Tibial artery (tissue), 4 donors: ENCODE data around the gene STARD13.

Experiments used
- DNase-seq, 2 donors: peaks; one replicate each; pipeline ENCODE4 v3.0.0-alpha.2; 2019
- H3K27ac ChIP-seq, 2 donors: fragments of 200-600 bp; sonication (generic) in 1 of 2; 1 replicate in 1 of 2; 2 replicates in 1 of 2; pipeline ENCODE4 v1.5.1; 2018 to 2019; ENCODE audit warnings: mild to moderate bottlenecking in 1 of 2
- H3K27me3 ChIP-seq, 2 donors: fragments of 200-600 bp; sonication (generic) in 1 of 2; one replicate each; pipeline versions ENCODE4 v1.5.1 to v1.6.0; 2016 to 2019
- H3K36me3 ChIP-seq, 3 donors: fragments of 200-600 bp; sonication (generic) in 2 of 3; one replicate each; pipeline ENCODE4 v1.5.1; 2016 to 2019; ENCODE audit warnings: mild to moderate bottlenecking in 2 of 3
- H3K4me1 ChIP-seq, 4 donors: fragments of 200-600 bp; sonication (generic) in 2 of 4; 1 replicate in 3 of 4; 2 replicates in 1 of 4; pipeline ENCODE4 v1.5.1; 2016 to 2019
- H3K4me3 ChIP-seq, 2 donors: fragments of 200-600 bp; sonication (generic) in 1 of 2; 1 replicate in 1 of 2; 2 replicates in 1 of 2; pipeline ENCODE4 v1.5.1; 2018 to 2019; ENCODE audit warnings: mild to moderate bottlenecking in 2 of 2
- H3K9me3 ChIP-seq, 3 donors: fragments of 200-600 bp; sonication (generic) in 1 of 3; one replicate each; pipeline ENCODE4 v1.5.1; 2016 to 2019
- CTCF ChIP-seq, 2 experiments: fragments of 200-600 bp in 1 of 2; fragments of 450-650 bp in 1 of 2; IDR thresholded peaks; one replicate each; pipeline ENCODE4 v1.5.1; 2017 to 2019; ENCODE audit warnings: antibody characterized with exemption in 2 of 2, mild to moderate bottlenecking in 1 of 2, moderate library complexity in 1 of 2
- intact Hi-C: fragments of 100-400 bp; cut with DNase I; formaldehyde crosslinking; loops from one replicate; pipeline ENCODE4 v1.15.0; 2023; ENCODE audit warnings: low total_unique reads

STARD13 gene

GRCh38 chr13:33183431-33184111 is 102.0 kb downstream of the STARD13 start:
- intact Hi-C loops, result no loop called here
- no peak overlapping the region for H3K4me3 ChIP-seq
- DNase-seq, result no peak
- H3K4me1 ChIP-seq, result peaks cover 0 to 82% (median 24%) of the 10 kb centered on the region in 4 donors
- no peak overlapping the region for H3K27ac ChIP-seq
- no peaks in the 10 kb centered on the region for H3K9me3 ChIP-seq
- TF ChIP-seq CTCF (IDR thresholded peaks at IDR 0.05), result no peak
- H3K27me3 ChIP-seq, result no peaks in the 10 kb centered on the region
- H3K36me3 ChIP-seq, result no peaks in the 10 kb centered on the region

DNA sequence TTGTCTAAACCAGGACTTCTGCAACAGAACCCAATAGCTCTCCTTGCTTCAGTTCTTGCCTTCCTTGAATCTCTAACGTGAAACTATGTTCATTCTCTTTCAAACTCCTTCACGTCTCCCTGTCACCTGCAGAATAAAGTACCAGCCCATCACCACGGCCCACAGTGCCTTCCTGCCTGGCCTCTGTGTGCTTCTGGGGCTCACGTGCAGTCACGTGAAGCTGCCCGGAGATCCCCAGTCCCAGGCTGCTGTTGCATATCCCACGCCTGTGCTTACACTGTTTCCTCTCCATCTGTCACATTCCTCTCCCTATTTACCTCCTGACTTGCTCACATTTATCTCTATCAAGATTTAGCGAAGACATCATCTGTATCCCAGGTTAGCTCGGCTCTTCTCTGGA is 102.8 kb downstream of the STARD13 start:
- TF ChIP-seq CTCF (IDR thresholded peaks at IDR 0.05), result no peak
- Histone ChIP-seq H3K27me3 (no peaks in the 10 kb centered on the region), H3K9me3 (no peaks in the 10 kb centered on the region), H3K36me3 (no peaks in the 10 kb centered on the region), H3K4me3 (no peak overlapping the region), H3K27ac (no peak overlapping the region), H3K4me1 (peaks cover 0 to 73% (median 22%) of the 10 kb centered on the region in 4 donors)
- DNase-seq, result no peak
- intact Hi-C loops, result no loop called here

DNA sequence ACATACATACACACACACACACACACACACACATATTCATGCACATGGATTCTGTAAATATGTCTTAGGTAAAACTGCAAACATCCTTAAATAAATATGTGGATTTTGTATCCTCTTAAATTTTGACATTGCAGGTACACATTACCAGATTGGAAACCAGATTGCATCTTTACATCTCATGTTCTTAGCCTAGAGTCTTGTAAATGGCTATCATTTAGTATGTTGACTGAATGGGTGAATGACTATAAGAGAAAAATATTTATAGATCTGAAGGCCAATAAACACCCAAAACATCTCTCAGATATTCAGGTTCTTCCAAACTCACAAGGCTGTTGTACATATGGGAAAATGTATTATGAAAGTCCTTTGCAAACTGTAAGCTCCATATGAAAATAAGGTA is 104.3 kb downstream of the STARD13 start:
- Histone ChIP-seq H3K4me1 (peaks cover 0 to 67% (median 18%) of the 10 kb centered on the region in 4 donors), H3K27me3 (no peaks in the 10 kb centered on the region), H3K9me3 (no peaks in the 10 kb centered on the region), H3K36me3 (no peaks in the 10 kb centered on the region), H3K4me3 (no peak overlapping the region), H3K27ac (no peak overlapping the region)
- TF ChIP-seq CTCF (IDR thresholded peaks at IDR 0.05), result no peak
- intact Hi-C loops, result no loop called here
- DNase-seq, result no peak

DNA sequence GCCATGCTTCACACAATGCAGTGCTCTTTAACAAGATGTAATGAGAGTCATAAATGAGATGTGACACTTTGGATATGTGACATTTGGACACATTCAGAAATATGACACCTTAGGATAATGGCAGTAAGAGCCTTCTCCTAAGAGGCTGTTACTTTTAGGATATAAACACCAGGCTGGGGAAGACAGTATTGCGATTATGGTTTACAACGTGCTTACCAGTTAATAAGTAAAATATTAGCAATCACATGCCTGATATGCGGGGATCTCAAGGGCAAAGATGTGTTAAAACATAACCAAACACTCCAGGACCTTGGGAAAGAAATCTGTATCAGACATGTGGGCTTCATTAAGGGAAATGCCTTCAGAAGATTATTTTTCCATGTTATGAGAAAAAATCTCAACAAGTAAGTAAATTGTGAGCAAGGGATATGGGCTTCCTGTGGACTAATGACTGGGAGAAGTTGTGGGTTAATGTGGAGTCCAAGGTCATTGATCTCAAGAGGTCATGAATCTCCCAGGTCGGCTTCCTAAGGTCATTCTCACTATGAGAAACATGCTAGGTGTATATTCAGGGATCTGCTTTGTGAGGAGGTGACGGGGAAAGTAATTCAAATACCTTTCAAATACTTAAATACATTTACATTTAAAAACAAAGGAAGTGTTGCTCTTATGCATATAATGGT is 105.3 kb downstream of the STARD13 start:
- H3K27ac ChIP-seq, result no peak overlapping the region
- no peaks in the 10 kb centered on the region for H3K9me3 ChIP-seq
- H3K4me3 ChIP-seq, result no peak overlapping the region
- no peaks in the 10 kb centered on the region for H3K36me3 ChIP-seq
- peaks cover 0 to 68% (median 21%) of the 10 kb centered on the region in 4 donors for H3K4me1 ChIP-seq
- DNase-seq, result no peak
- H3K27me3 ChIP-seq, result no peaks in the 10 kb centered on the region
- intact Hi-C loops, result no loop called here
- TF ChIP-seq CTCF (IDR thresholded peaks at IDR 0.05), result no peak

DNA sequence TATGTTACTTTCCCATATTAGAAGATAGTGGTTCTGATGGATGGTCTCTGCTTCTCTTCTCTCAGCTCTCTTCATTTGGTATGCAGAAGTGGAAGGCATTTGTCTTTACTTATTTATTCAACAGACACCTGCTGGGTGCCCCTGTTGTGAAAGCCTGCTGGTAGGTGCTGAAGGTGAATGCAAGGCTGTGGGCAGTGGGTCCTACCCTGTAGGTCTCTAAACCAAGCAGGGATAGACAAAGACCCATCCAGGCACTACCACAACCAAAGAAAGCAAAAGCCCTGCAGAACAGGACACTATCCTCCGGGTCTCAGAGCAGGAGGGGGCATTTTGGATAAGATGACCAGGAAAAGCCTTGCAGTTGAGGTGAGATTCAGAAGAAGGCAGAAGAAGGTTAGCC is 106.1 kb downstream of the STARD13 start:
- no peak for DNase-seq
- Histone ChIP-seq H3K27me3 (no peaks in the 10 kb centered on the region), H3K4me3 (no peak overlapping the region), H3K36me3 (no peaks in the 10 kb centered on the region), H3K4me1 (peaks cover 0 to 69% (median 21%) of the 10 kb centered on the region in 4 donors), H3K9me3 (no peaks in the 10 kb centered on the region), H3K27ac (no peak overlapping the region)
- intact Hi-C loops, result no loop called here
- TF ChIP-seq CTCF (IDR thresholded peaks at IDR 0.05), result no peak
